HEK293 (cell line): Measurements from ENCODE around the gene ZNF334.

ENCODE experiments used
- REST ChIP-seq: fragments of 450-650 bp; formaldehyde crosslinking; IDR thresholded peaks from 2 replicates; pipeline ENCODE4 v1.5.1; 2016; ENCODE audit warnings: missing biosample characterization, missing genetic modification characterization
- ZBTB8A ChIP-seq: fragments of 450-650 bp; formaldehyde crosslinking; IDR thresholded peaks from 2 replicates; pipeline ENCODE4 v1.5.1; 2016; ENCODE audit warnings: missing biosample characterization, missing genetic modification characterization
- ZNF16 ChIP-seq: fragments of 450-650 bp; formaldehyde crosslinking; IDR thresholded peaks from 2 replicates; pipeline ENCODE4 v1.5.1; 2016; ENCODE audit warnings: low read depth, missing biosample characterization, missing genetic modification characterization
- TF ChIP-seq, protein P1 (sequence below): fragments of 450-650 bp; formaldehyde crosslinking; IDR thresholded peaks from 2 replicates; pipeline ENCODE4 v1.5.1; 2016; ENCODE audit warnings: missing biosample characterization, missing genetic modification characterization

DNA sequence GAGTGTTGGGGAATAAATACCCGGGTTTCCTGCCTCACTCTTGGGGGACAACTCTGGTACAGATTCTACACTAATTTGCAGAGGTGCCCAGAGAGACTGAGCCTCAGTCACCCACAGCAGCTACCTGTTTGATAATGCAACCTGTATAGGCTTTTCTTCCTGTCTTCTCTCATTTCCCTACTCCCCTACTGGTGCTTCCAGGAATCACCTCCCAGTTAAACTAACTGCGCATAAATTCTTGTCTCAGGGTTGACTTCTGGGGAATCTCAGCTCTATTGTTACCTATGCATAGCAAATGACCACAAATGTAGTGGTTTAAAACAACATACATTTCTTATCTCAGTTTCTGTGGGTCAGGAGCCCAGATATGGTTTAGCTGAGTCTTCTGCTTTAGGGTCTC lies 25.8 kb upstream of the ZNF334 start:
- TF ChIP-seq REST, result no peak
- TF ChIP-seq, protein P1, sequence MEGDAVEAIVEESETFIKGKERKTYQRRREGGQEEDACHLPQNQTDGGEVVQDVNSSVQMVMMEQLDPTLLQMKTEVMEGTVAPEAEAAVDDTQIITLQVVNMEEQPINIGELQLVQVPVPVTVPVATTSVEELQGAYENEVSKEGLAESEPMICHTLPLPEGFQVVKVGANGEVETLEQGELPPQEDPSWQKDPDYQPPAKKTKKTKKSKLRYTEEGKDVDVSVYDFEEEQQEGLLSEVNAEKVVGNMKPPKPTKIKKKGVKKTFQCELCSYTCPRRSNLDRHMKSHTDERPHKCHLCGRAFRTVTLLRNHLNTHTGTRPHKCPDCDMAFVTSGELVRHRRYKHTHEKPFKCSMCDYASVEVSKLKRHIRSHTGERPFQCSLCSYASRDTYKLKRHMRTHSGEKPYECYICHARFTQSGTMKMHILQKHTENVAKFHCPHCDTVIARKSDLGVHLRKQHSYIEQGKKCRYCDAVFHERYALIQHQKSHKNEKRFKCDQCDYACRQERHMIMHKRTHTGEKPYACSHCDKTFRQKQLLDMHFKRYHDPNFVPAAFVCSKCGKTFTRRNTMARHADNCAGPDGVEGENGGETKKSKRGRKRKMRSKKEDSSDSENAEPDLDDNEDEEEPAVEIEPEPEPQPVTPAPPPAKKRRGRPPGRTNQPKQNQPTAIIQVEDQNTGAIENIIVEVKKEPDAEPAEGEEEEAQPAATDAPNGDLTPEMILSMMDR (tag by site-specific recombination), result no peak
- no peak for TF ChIP-seq ZNF16 (tag by site-specific recombination)
- no peak for TF ChIP-seq ZBTB8A (tag by site-specific recombination)
